Measurements from ENCODE around the gene ALDOC.

Gene ALDOC

DNA sequence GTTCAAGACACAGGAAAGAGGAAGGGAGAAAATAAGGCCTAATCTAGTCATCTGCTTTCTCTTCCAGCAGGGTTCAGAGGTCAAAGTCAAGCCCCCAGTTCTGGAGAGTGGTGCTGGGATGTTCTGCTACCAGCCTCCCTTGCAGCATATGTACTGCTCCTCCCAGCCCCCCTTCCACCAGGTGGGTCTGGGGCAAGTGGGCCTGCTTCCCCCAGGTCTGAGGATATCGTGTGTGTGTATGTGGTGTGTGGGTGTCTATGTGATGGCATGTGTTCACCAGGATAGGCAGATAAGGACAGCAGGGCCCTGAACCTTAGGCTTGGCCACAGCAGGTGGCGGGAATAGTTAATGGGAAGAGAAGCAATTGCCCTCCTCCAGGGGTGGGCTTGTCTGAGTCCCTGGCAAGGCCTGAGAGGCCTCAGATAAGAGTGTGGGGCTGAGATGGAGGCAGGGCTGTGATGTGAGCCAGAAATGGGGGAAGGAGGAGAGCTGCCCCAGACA is 49.5 kb downstream of the ALDOC start:
- H3K36me3 ChIP-seq (ENCODE audit: insufficient read depth, low read length) = no peaks in the 10 kb centered on the region
- H3K9me3 ChIP-seq (ENCODE audit: control insufficient read depth, insufficient read depth, low read length) = no peaks in the 10 kb centered on the region
- H3K9ac ChIP-seq (ENCODE audit: low read depth, low read length) = no peak overlapping the region
- H3K4me1 ChIP-seq (ENCODE audit: insufficient read depth, low read length) = peaks cover 9% of the 10 kb centered on the region; the same call in 1 of the 2 replicates

- H3K9ac ChIP-seq (ENCODE audit: low read depth, low read length) = no peak overlapping the region
- H3K4me1 ChIP-seq (ENCODE audit: insufficient read depth, low read length) = peaks cover 9% of the 10 kb centered on the region; the same call in 1 of the 2 replicates
- H3K36me3 ChIP-seq (ENCODE audit: insufficient read depth, low read length) = no peaks in the 10 kb centered on the region
- H3K9me3 ChIP-seq (ENCODE audit: control insufficient read depth, insufficient read depth, low read length) = no peaks in the 10 kb centered on the region
Measured at GRCh38 chr17:28526381-28526780, 50.3 kb downstream of the ALDOC start.

DNA sequence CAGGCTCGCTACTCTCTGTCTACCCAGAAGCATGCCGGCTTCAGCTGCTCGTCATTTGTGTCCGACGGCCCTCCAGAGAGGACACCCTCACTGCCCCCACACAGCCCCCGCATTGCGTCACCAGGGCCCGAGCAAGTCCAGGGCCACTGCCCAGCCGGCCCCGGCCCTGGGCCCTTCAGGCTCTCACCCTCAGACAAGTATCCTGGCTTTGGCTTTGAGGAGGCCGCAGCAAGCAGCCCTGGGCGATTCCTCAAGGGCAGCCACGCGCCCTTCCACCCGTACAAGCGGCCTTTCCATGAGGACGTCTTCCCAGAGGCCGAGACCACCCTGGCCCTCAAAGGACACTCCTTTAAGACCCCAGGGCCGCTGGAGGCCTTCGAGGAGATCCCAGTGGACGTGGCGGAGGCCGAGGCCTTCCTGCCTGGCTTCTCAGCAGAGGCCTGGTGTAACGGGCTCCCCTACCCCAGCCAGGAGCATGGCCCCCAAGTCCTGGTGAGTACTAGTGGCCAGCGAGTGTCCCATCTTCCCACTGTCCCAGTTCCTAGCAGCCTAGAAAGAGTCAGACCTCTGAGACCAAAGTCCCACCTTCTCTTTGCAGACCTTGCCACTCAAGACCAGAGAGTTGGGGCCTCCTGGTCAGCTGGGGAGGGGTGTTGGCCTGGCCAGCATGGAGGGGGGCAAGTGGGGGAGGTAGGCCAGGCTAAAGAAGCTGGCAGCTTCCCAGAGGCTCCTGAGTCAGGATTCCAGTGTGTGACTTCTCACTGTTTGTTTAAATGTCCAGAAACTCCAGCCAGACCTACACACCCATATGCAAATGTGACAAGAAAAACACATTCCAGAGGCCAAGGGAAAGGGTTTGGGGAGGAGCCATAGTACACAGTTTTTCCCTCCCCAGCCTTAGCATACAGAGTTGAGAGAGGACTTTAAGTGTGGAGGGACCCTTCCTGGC is 51.9 kb downstream of the ALDOC start:
- H3K36me3 ChIP-seq (ENCODE audit: insufficient read depth, low read length) = no peaks in the 10 kb centered on the region

GRCh38 chr17:28523876-28524275 is 52.8 kb downstream of the ALDOC start:
- Histone ChIP-seq H3K9me3 (ENCODE audit: control insufficient read depth, insufficient read depth, low read length) (no peaks in the 10 kb centered on the region), H3K4me1 (ENCODE audit: insufficient read depth, low read length) (peaks cover 9% of the 10 kb centered on the region; the same call in 1 of the 2 replicates), H3K9ac (ENCODE audit: low read depth, low read length) (no peak overlapping the region), H3K36me3 (ENCODE audit: insufficient read depth, low read length) (no peaks in the 10 kb centered on the region)

More for the DNA sequence above, 51.9 kb downstream of the ALDOC start:
- Histone ChIP-seq H3K9ac (ENCODE audit: low read depth, low read length) (no peak overlapping the region), H3K4me1 (ENCODE audit: insufficient read depth, low read length) (peaks cover 9% of the 10 kb centered on the region; the same call in 1 of the 2 replicates), H3K9me3 (ENCODE audit: control insufficient read depth, insufficient read depth, low read length) (no peaks in the 10 kb centered on the region)

- H3K4me1 ChIP-seq (ENCODE audit: insufficient read depth, low read length) = peaks cover 9% of the 10 kb centered on the region; the same call in 1 of the 2 replicates
Measured at GRCh38 chr17:28523186-28523585, 53.5 kb downstream of the ALDOC start.

More at GRCh38 chr17:28523186-28523585, 53.5 kb downstream of the ALDOC start:
- no peaks in the 10 kb centered on the region for H3K36me3 ChIP-seq (ENCODE audit: insufficient read depth, low read length)
- no peak overlapping the region for H3K9ac ChIP-seq (ENCODE audit: low read depth, low read length)
- no peaks in the 10 kb centered on the region for H3K9me3 ChIP-seq (ENCODE audit: control insufficient read depth, insufficient read depth, low read length)

Data from ES-I3 (cell line).